Nephron progenitor cell (in vitro differentiated cells): ENCODE data around the gene RPLP2.

Source experiments
- DNase-seq: peaks from one replicate; pipeline ENCODE4 v3.0.0; 2021
- H3K27ac Mint-ChIP-seq: 2 replicates; pipeline ENCODE4 v1.8.0; 2021; ENCODE audit warnings: mild to moderate bottlenecking, moderate library complexity, mixed read lengths
- H3K27me3 Mint-ChIP-seq: 2 replicates; pipeline ENCODE4 v1.8.0; 2021; ENCODE audit warnings: mild to moderate bottlenecking, low read depth, mixed read lengths; ENCODE audit not compliant: poor library complexity
- H3K36me3 Mint-ChIP-seq: 2 replicates; pipeline ENCODE4 v1.8.0; 2021; ENCODE audit warnings: low read depth, mixed read lengths
- H3K4me1 Mint-ChIP-seq: 2 replicates; pipeline ENCODE4 v1.8.0; 2021; ENCODE audit warnings: mixed read lengths
- H3K4me3 Mint-ChIP-seq: 2 replicates; pipeline ENCODE4 v1.8.0; 2021; ENCODE audit warnings: mild to moderate bottlenecking, moderate library complexity, mixed read lengths
- H3K9me3 Mint-ChIP-seq: 2 replicates; pipeline ENCODE4 v1.8.0; 2021; ENCODE audit warnings: mild to moderate bottlenecking, moderate library complexity, mixed read lengths
- TF ChIP-seq, protein P1 (sequence below): fragments of 200-600 bp; sonication (generic); IDR thresholded peaks from 2 replicates; pipeline ENCODE4 v1.5.0; 2021; ENCODE audit warnings: antibody characterized with exemption

Gene RPLP2

DNA sequence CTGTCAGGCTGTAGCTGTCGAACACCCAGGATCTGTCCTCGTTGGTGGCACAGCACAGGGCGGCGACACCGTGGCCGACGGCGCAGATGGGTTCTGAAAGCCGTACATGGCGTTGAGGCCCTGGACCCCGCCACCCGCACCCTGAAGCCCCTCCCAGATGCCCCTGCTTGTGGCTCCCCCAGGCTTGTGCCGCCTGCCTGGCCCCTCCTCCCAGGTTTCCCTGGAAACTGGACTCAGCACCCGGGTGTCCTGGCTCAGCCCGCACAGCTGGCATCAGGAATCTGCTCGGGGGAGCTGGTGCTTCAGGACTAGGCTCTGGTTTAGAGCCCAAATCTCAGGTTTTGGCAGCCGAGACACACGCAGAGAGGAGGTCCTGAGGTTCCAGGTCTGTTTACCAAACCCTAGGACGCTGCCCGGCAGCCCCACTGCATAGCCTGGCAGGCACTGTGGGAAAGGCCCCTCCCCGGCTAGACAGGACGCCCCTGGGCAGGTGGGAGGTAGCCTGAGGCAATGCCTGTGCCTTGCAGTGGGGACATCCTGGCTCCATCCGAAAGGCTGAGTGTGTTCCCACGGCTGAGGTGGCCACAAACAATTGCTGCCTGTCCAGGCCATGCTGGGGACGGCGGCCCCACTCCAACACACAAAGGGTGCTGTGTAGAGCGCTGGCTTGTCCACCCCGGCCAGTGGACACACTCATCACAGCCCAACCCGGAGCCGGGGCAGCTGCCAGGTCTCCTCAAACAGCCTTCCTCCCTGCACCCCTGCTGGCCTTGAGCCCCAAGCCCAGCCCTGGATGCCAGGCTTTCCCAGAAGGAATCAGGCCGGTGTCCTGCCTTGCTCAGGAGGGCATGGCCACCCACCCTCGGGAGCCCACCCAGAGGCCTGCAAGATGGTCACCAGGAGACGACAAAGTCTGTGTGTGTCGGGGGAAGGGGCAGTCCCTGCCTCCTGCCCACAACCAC is 37.1 kb upstream of the RPLP2 start:
- Mint-ChIP-seq H3K27me3 (no peaks in the 10 kb centered on the region), H3K27ac (no peak overlapping the region), H3K4me1 (peaks cover 31% of the 10 kb centered on the region), H3K36me3 (peaks cover 13% of the 10 kb centered on the region), H3K9me3 (no peaks in the 10 kb centered on the region), H3K4me3 (no peak overlapping the region)
- no peak for DNase-seq
- TF ChIP-seq, protein P1, sequence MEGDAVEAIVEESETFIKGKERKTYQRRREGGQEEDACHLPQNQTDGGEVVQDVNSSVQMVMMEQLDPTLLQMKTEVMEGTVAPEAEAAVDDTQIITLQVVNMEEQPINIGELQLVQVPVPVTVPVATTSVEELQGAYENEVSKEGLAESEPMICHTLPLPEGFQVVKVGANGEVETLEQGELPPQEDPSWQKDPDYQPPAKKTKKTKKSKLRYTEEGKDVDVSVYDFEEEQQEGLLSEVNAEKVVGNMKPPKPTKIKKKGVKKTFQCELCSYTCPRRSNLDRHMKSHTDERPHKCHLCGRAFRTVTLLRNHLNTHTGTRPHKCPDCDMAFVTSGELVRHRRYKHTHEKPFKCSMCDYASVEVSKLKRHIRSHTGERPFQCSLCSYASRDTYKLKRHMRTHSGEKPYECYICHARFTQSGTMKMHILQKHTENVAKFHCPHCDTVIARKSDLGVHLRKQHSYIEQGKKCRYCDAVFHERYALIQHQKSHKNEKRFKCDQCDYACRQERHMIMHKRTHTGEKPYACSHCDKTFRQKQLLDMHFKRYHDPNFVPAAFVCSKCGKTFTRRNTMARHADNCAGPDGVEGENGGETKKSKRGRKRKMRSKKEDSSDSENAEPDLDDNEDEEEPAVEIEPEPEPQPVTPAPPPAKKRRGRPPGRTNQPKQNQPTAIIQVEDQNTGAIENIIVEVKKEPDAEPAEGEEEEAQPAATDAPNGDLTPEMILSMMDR: no peak

DNA sequence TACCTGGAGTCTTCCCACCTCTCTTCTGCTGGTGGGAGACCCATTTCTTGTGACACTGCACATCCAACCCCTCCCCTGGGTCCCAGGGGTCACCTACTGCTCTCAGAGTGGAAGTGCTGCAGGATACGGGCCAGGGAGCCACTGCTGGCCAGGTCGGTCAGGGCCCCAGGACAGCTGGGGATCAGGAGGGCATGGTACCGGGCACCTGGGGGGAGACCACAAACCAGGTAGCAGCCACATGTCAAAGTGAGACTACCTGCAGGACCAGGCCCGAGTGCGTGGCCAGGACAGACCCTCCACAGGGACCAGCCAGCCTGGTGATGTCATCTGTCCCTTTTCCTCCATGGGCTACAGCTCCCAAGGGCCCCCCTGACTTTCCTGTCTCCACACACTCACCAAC is 36.3 kb upstream of the RPLP2 start:
- H3K4me3 Mint-ChIP-seq: no peak overlapping the region
- TF ChIP-seq, protein P1: no peak
- H3K4me1 Mint-ChIP-seq: peaks cover 31% of the 10 kb centered on the region
- H3K27me3 Mint-ChIP-seq: no peaks in the 10 kb centered on the region
- no peaks in the 10 kb centered on the region for H3K9me3 Mint-ChIP-seq
- H3K36me3 Mint-ChIP-seq: peaks cover 13% of the 10 kb centered on the region
- no peak for DNase-seq
- H3K27ac Mint-ChIP-seq: no peak overlapping the region

DNA sequence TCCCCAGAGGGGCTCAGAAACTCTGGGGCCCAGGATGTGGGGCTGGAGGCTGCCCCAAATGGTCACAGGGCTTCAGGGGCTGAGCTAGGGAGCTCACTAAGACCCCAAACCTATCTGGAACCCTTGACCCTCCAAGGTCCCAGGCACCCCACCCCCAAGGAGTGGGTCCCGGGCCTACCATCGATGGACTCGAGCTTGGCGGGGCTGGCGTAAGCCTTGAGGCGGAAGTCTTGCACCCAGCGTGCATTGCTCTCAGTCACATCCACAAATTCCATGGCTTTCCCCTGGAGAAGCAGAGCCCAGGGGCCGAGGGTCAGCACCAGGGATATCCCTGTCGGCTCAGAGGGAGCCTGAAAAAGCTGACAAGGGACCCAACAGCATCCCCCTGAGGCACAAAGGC is 35.9 kb upstream of the RPLP2 start:
- Mint-ChIP-seq H3K4me3 (no peak overlapping the region), H3K36me3 (peaks cover 13% of the 10 kb centered on the region), H3K27me3 (no peaks in the 10 kb centered on the region), H3K4me1 (peaks cover 31% of the 10 kb centered on the region), H3K27ac (no peak overlapping the region), H3K9me3 (no peaks in the 10 kb centered on the region)
- DNase-seq: no peak
- TF ChIP-seq, protein P1: no peak

DNA sequence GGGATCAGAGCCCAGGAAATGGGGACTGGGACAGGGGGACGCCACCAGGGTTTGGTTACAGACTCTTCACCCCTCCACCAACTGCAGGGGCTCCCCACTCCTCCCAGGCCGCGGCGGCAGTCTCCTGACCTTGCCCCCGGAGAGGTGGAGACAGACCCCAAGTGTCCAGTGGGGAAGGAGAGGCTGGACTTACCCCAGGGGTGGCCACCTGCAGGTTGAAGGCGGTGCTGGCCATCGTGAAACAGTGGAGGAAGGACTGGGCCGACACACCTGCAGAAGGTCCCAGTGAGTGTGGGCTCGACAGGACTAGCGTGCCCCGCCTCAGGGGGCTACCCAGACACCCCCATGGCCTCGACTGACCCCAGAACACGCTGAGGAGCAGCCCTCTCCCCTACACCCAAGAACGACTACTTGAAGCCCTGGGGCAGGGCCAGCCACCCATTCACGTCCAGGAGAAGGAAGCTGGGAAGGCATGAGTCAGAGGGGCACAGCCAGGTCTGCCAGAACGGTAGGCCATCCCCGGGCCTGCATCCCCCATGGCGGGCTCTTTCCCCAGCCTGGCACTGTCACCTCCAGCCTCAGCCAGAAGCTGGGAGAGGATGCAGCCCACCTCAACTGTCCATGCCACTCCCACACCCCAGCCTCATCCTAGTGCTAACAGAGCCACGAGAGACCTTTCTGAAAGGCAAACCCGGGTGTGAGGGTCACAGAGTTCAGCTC is 34.7 kb upstream of the RPLP2 start:
- H3K27me3 Mint-ChIP-seq: no peaks in the 10 kb centered on the region
- peak overlapping the region; percentile 86 for H3K4me3 Mint-ChIP-seq
- no peak for DNase-seq
- peaks cover 1% of the 10 kb centered on the region for H3K36me3 Mint-ChIP-seq
- H3K27ac Mint-ChIP-seq: no peak overlapping the region
- TF ChIP-seq, protein P1: no peak
- H3K4me1 Mint-ChIP-seq: peaks cover 32% of the 10 kb centered on the region
- no peaks in the 10 kb centered on the region for H3K9me3 Mint-ChIP-seq

DNA sequence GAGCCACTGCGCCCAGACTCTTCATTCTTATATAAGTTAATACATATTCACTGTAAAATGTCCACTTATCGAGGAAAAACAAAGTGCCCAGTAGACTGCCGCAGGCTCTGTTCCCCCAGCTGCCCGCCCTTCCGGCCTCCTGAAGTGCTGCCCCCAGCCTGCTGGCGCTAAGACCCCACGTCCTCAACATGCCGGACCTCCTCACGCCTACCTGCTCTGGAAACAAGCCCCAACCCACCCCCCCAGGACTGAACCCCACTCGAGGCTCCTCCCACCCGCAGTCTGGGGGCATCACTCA is 33.6 kb upstream of the RPLP2 start:
- DNase-seq: no peak
- Mint-ChIP-seq H3K4me3 (peak overlapping the region; percentile 86), H3K27me3 (no peaks in the 10 kb centered on the region), H3K36me3 (peaks cover 5% of the 10 kb centered on the region), H3K27ac (peak overlapping the region; percentile 61), H3K9me3 (no peaks in the 10 kb centered on the region), H3K4me1 (peaks cover 39% of the 10 kb centered on the region)
- TF ChIP-seq, protein P1: no peak
